ENCODE data around the gene CTNNA2.

CTNNA2 gene

GRCh38 chr2:80062298-80062697 is 549.4 kb downstream of the CTNNA2 start:
- no peak overlapping the region for H3K27ac ChIP-seq
- no peak for TF ChIP-seq CTCF (IDR thresholded peaks at IDR 0.05; ENCODE audit: low read depth, low read length)
- no peak for DNase-seq

GRCh38 chr2:80068038-80068731 is 555.3 kb downstream of the CTNNA2 start:
- H3K9me3 ChIP-seq (ENCODE audit: severe bottlenecking), result no peaks in the 10 kb centered on the region
- TF ChIP-seq CTCF (IDR thresholded peaks at IDR 0.05; ENCODE audit: low read depth, low read length), result no peak
- no peak for DNase-seq
- H3K36me3 ChIP-seq, result no peaks in the 10 kb centered on the region
- no peak overlapping the region for H3K4me3 ChIP-seq (ENCODE audit: low read depth, low read length)
- H3K27me3 ChIP-seq (ENCODE audit: insufficient read depth, low read depth, severe bottlenecking), result no peaks in the 10 kb centered on the region
- H3K27ac ChIP-seq, result no peak overlapping the region

More at GRCh38 chr2:80062298-80062697, 549.4 kb downstream of the CTNNA2 start:
- no peaks in the 10 kb centered on the region for H3K27me3 ChIP-seq (ENCODE audit: insufficient read depth, low read depth, severe bottlenecking)
- no peak overlapping the region for H3K4me3 ChIP-seq (ENCODE audit: low read depth, low read length)
- H3K36me3 ChIP-seq, result no peaks in the 10 kb centered on the region
- H3K9me3 ChIP-seq (ENCODE audit: severe bottlenecking), result no peaks in the 10 kb centered on the region

- TF ChIP-seq CTCF (IDR thresholded peaks at IDR 0.05; ENCODE audit: low read depth, low read length), result no peak
- no peak overlapping the region for H3K4me3 ChIP-seq (ENCODE audit: low read depth, low read length)
- no peak for DNase-seq
- no peak overlapping the region for H3K27ac ChIP-seq
- no peaks in the 10 kb centered on the region for H3K27me3 ChIP-seq (ENCODE audit: insufficient read depth, low read depth, severe bottlenecking)
- no peaks in the 10 kb centered on the region for H3K36me3 ChIP-seq
- H3K9me3 ChIP-seq (ENCODE audit: severe bottlenecking), result no peaks in the 10 kb centered on the region
Measured at GRCh38 chr2:80070587-80070986, 557.7 kb downstream of the CTNNA2 start.

- Histone ChIP-seq H3K27ac (no peak overlapping the region), H3K4me3 (ENCODE audit: low read depth, low read length) (no peak overlapping the region), H3K27me3 (ENCODE audit: insufficient read depth, low read depth, severe bottlenecking) (no peaks in the 10 kb centered on the region), H3K9me3 (ENCODE audit: severe bottlenecking) (no peaks in the 10 kb centered on the region), H3K36me3 (no peaks in the 10 kb centered on the region)
- no peak for DNase-seq
- no peak for TF ChIP-seq CTCF (IDR thresholded peaks at IDR 0.05; ENCODE audit: low read depth, low read length)
Measured at GRCh38 chr2:80071941-80072340, 559.1 kb downstream of the CTNNA2 start.

GRCh38 chr2:80073134-80073561 is 560.3 kb downstream of the CTNNA2 start:
- no peak overlapping the region for H3K27ac ChIP-seq
- H3K27me3 ChIP-seq (ENCODE audit: insufficient read depth, low read depth, severe bottlenecking), result no peaks in the 10 kb centered on the region
- TF ChIP-seq CTCF (IDR thresholded peaks at IDR 0.05; ENCODE audit: low read depth, low read length), result peak; percentile 81
- DNase-seq, result peak; percentile 64
- no peaks in the 10 kb centered on the region for H3K9me3 ChIP-seq (ENCODE audit: severe bottlenecking)
- H3K4me3 ChIP-seq (ENCODE audit: low read depth, low read length), result no peak overlapping the region
- no peaks in the 10 kb centered on the region for H3K36me3 ChIP-seq
